ENCODE results near the gene MEIOSIN.

DNA sequence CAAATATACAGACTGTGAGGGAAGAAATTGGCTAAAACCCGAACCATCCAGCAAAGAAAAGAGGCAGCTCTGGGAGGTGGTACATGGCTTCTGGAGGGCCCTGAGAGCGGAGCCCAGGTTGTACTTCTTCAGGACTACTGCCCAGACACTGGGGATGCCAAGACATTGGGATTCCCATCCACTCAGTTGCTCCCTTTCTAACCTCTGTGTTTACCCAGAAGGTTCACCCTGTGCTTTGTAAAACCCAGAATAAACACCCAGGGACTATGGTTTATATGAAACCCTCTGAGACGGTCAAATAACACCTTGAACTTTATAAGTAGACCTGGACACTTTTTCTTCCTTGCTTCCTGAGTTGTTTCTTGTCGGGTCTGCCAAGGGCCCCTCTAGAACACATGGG is 9.7 kb downstream of the MEIOSIN start:
- TF ChIP-seq, protein P1, sequence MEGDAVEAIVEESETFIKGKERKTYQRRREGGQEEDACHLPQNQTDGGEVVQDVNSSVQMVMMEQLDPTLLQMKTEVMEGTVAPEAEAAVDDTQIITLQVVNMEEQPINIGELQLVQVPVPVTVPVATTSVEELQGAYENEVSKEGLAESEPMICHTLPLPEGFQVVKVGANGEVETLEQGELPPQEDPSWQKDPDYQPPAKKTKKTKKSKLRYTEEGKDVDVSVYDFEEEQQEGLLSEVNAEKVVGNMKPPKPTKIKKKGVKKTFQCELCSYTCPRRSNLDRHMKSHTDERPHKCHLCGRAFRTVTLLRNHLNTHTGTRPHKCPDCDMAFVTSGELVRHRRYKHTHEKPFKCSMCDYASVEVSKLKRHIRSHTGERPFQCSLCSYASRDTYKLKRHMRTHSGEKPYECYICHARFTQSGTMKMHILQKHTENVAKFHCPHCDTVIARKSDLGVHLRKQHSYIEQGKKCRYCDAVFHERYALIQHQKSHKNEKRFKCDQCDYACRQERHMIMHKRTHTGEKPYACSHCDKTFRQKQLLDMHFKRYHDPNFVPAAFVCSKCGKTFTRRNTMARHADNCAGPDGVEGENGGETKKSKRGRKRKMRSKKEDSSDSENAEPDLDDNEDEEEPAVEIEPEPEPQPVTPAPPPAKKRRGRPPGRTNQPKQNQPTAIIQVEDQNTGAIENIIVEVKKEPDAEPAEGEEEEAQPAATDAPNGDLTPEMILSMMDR (IDR thresholded peaks at IDR 0.05; ENCODE audit: low read depth, low read length) = no peak
- TF ChIP-seq POLR2A (IDR thresholded peaks at IDR 0.05; ENCODE audit: extremely low read depth, insufficient read length) = no peak
